MM.1S (cell line): ENCODE results near the gene IL26.
"Not testable (repeated sequence)": the region's sequence is repeated elsewhere in the genome, so short reads cannot be mapped to it uniquely, and the experiment has no call there.

Experiments
- DNase-seq: peaks from one replicate; pipeline ENCODE4 v3.0.0-alpha.2; 2015
- H2AFZ ChIP-seq: fragments of 300-600 bp; sonication (generic); 2 replicates; pipeline ENCODE4 v1.6.0; 2016; ENCODE audit warnings: antibody characterized with exemption, low read length
- H3F3A ChIP-seq: fragments of 300-600 bp; sonication (generic); 2 replicates; pipeline ENCODE4 v1.6.1; 2016; ENCODE audit warnings: mild to moderate bottlenecking, antibody characterized with exemption, low read length, moderate library complexity, mixed read lengths; ENCODE audit not compliant: insufficient read depth
- H3K27ac ChIP-seq: fragments of 300-600 bp; sonication (generic); 2 replicates; pipeline ENCODE4 v1.5.1; 2016; ENCODE audit warnings: mild to moderate bottlenecking, low read length
- H3K27me3 ChIP-seq: fragments of 300-600 bp; sonication (generic); replicated peaks from 2 replicates; pipeline ENCODE4 v1.6.0; 2016; ENCODE audit warnings: low read length; ENCODE audit not compliant: insufficient read depth
- H3K36me3 ChIP-seq: fragments of 300-600 bp; sonication (generic); replicated peaks from 2 replicates; pipeline ENCODE4 v1.6.1; 2016; ENCODE audit warnings: mild to moderate bottlenecking, low read length, mixed read lengths; ENCODE audit not compliant: insufficient read depth
- H3K4me1 ChIP-seq: fragments of 300-600 bp; sonication (generic); 2 replicates; pipeline ENCODE4 v1.6.1; 2016; ENCODE audit warnings: low read length, mixed read lengths
- H3K4me2 ChIP-seq: fragments of 300-600 bp; sonication (generic); 2 replicates; pipeline ENCODE4 v1.6.0; 2016; ENCODE audit warnings: low read depth, low read length
- H3K4me3 ChIP-seq: fragments of 300-600 bp; sonication (generic); 2 replicates; pipeline ENCODE4 v1.5.1; 2016; ENCODE audit warnings: low read length, mixed read lengths
- H3K79me2 ChIP-seq: fragments of 300-600 bp; sonication (generic); 2 replicates; pipeline ENCODE4 v1.6.1; 2016; ENCODE audit warnings: mixed run types, low read length, mixed read lengths
- H3K9ac ChIP-seq: fragments of 300-600 bp; sonication (generic); 2 replicates; pipeline ENCODE4 v1.6.1; 2016; ENCODE audit warnings: low read length, mixed read lengths
- H3K9me2 ChIP-seq: fragments of 300-600 bp; sonication (generic); replicated peaks from 2 replicates; pipeline ENCODE4 v1.6.1; 2016; ENCODE audit warnings: mild to moderate bottlenecking, low read length, mixed read lengths; ENCODE audit not compliant: insufficient read depth
- H3K9me3 ChIP-seq: fragments of 300-600 bp; sonication (generic); replicated peaks from 2 replicates; pipeline ENCODE4 v1.6.1; 2016; ENCODE audit warnings: mild to moderate bottlenecking, low read length, mixed read lengths; ENCODE audit not compliant: insufficient read depth
- H4K20me1 ChIP-seq: fragments of 300-600 bp; sonication (generic); 2 replicates; pipeline ENCODE4 v1.6.1; 2016; ENCODE audit warnings: mild to moderate bottlenecking, low read length, moderate library complexity, mixed read lengths; ENCODE audit not compliant: insufficient read depth
- CTCF ChIP-seq: fragments of 300-600 bp; sonication (generic); IDR thresholded peaks from 2 replicates; pipeline ENCODE4 v1.5.1; 2016; ENCODE audit warnings: antibody characterized with exemption, low read length, mixed read lengths
- EZH2 ChIP-seq: fragments of 300-600 bp; sonication (generic); optimal IDR thresholded peaks from 2 replicates; pipeline ENCODE3; 2017; ENCODE audit warnings: low read depth, mild to moderate bottlenecking, antibody characterized with exemption, low read length, mixed read lengths
- EZH2phosphoT487 ChIP-seq: fragments of 300-600 bp; sonication (generic); IDR thresholded peaks from 2 replicates; pipeline ENCODE4 v1.6.1; 2018; ENCODE audit warnings: antibody characterized with exemption, low read length

IL26 gene

GRCh38 chr12:68222326-68222725 lies 3.3 kb downstream of the IL26 start:
- Histone ChIP-seq H3K4me2 (no peak overlapping the region), H3K9me3 (no peaks in the 10 kb centered on the region), H3F3A (no peaks in the 10 kb centered on the region), H3K27ac (no peak overlapping the region), H3K4me1 (0 out of 2 replicates have a peak, but pooled peaks cover 3% of the 10 kb centered on the region), H4K20me1 (no peaks in the 10 kb centered on the region), H3K79me2 (no peaks in the 10 kb centered on the region), H3K27me3 (no peaks in the 10 kb centered on the region), H2AFZ (no peak overlapping the region), H3K9me2 (no peaks in the 10 kb centered on the region), H3K9ac (no peak overlapping the region), H3K4me3 (no peak overlapping the region), H3K36me3 (no peaks in the 10 kb centered on the region)
- TF ChIP-seq EZH2phosphoT487 = no peak
- no peak for TF ChIP-seq EZH2
- no peak for TF ChIP-seq CTCF
- DNase-seq = no peak

GRCh38 chr12:68221497-68221896 lies 4.1 kb downstream of the IL26 start:
- H3K9me3 ChIP-seq = no peaks in the 10 kb centered on the region
- no peak overlapping the region for H3K9ac ChIP-seq
- H4K20me1 ChIP-seq = no peaks in the 10 kb centered on the region
- 0 out of 2 replicates have a peak, but pooled peaks cover 3% of the 10 kb centered on the region for H3K4me1 ChIP-seq
- TF ChIP-seq CTCF (no peak), EZH2phosphoT487 (no peak), EZH2 (no peak)
- no peaks in the 10 kb centered on the region for H3K36me3 ChIP-seq
- DNase-seq = no peak
- no peaks in the 10 kb centered on the region for H3K27me3 ChIP-seq
- H3K79me2 ChIP-seq = no peaks in the 10 kb centered on the region
- no peak overlapping the region for H3K4me3 ChIP-seq
- H3K27ac ChIP-seq = no peak overlapping the region
- H3F3A ChIP-seq = no peaks in the 10 kb centered on the region
- H3K4me2 ChIP-seq = no peak overlapping the region
- H3K9me2 ChIP-seq = no peaks in the 10 kb centered on the region
- no peak overlapping the region for H2AFZ ChIP-seq

GRCh38 chr12:68210875-68211274 lies 14.7 kb downstream of the IL26 start:
- H3K4me1 ChIP-seq = no peaks in the 10 kb centered on the region
- no peak for DNase-seq
- no peaks in the 10 kb centered on the region for H3K9me2 ChIP-seq
- no peak for TF ChIP-seq CTCF
- no peak for TF ChIP-seq EZH2phosphoT487
- no peak for TF ChIP-seq EZH2
- no peak overlapping the region for H3K4me2 ChIP-seq
- no peaks in the 10 kb centered on the region for H3K27me3 ChIP-seq
- H3K79me2 ChIP-seq = no peaks in the 10 kb centered on the region
- H2AFZ ChIP-seq = no peak overlapping the region
- H3F3A ChIP-seq = no peaks in the 10 kb centered on the region
- H3K9ac ChIP-seq = no peak overlapping the region
- no peak overlapping the region for H3K4me3 ChIP-seq
- H3K36me3 ChIP-seq = no peaks in the 10 kb centered on the region
- H3K27ac ChIP-seq = no peak overlapping the region
- no peaks in the 10 kb centered on the region for H3K9me3 ChIP-seq
- H4K20me1 ChIP-seq = no peaks in the 10 kb centered on the region

- not testable (repeated sequence) for H3K27ac ChIP-seq, H3K9me2 ChIP-seq, H3K4me1 ChIP-seq, H3K9me3 ChIP-seq, H3K4me2 ChIP-seq, H4K20me1 ChIP-seq, H3K4me3 ChIP-seq, H3K36me3 ChIP-seq, H3K27me3 ChIP-seq, H3K9ac ChIP-seq, H2AFZ ChIP-seq, H3F3A ChIP-seq, H3K79me2 ChIP-seq, DNase-seq
These were observed 16.4 kb downstream of the IL26 start for GRCh38 chr12:68209048-68209728.
